HG03558 (cell line): Measurements from ENCODE around the gene LSM11.

Source experiments
- ATAC-seq: cut with Tn5 transposase; IDR thresholded peaks from one replicate; pipeline ENCODE4 v1.9.1; 2021; ENCODE audit warnings: moderate number of reproducible peaks; ENCODE audit not compliant: unreplicated experiment; ENCODE audit errors: extremely low read depth

Gene LSM11

DNA sequence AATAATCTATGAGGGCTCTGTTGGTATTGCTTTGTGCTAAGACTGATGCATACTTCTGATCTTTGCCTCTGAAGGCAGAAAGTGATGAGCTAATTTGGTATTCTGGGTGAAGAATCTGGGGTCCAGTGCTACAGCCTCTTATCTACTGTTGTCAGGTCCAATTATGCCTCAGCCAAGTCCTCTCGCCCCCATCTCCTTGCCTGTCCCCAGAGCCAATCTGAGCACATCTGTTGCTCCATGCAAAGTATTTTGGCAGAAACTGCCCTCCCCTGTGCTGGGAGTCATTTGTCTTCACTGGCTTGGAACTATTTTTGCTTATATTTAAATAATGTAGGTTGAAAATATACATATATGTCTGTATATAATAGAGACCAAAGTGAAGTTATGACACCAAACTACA lies 23.4 kb downstream of the LSM11 start:
- ATAC-seq = no peak

DNA sequence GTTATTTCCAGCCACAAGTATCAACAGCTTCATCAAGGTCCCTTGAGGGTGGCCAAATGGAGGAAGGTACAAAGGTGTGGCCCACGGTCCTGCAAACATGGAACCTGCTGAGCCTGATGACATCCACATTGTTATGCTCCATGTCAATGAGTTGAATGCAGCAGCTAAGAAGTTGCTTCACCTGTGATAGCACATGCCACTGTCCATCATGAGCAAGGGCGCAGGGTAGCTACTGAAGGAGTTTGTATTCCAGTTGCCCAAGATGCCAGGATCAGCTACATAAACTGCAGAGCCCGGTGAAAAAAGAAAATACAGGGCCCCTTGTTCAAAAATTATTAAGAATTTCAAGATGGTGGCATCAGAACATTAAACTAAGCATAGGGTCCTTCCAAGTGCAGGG lies 24.2 kb downstream of the LSM11 start:
- ATAC-seq = no peak

DNA sequence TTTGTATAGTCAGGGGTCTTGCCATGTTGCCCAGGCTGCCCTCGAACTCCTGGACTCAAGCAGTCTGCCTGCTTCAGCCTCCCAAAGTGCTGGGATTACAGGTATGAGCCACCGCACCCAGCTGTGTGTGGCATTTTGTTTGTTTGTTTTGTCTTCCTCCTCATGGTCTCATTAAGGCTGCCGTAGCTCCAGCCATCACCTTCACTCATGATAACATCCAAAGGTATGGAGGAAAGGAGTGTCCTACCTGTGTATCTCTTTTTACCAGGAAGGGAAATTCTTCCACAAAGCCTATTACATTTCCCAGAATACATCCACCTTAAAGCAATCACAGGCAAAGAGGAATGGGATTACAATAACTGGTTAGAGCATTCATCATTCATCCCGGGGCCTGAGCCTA lies 27.2 kb downstream of the LSM11 start:
- no peak for ATAC-seq

DNA sequence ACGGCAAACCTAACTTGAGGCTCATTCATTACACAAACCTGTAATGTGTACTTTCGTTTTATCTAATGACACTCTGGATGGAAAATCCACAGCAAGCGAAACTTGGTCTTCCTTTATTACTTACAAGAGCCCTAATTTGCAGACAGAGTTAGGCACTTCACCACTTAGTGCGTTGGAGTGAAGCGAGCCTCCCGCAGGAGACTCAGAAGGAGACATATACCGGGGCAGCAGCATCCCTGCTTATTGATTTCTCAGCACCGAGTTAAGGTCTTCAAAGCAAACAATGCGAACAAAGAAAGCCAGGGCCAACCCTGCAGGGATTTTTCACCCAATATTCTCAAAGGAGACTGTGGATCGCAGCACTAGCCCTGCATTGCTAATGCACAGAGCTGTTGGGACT lies 28.6 kb downstream of the LSM11 start:
- no peak for ATAC-seq

DNA sequence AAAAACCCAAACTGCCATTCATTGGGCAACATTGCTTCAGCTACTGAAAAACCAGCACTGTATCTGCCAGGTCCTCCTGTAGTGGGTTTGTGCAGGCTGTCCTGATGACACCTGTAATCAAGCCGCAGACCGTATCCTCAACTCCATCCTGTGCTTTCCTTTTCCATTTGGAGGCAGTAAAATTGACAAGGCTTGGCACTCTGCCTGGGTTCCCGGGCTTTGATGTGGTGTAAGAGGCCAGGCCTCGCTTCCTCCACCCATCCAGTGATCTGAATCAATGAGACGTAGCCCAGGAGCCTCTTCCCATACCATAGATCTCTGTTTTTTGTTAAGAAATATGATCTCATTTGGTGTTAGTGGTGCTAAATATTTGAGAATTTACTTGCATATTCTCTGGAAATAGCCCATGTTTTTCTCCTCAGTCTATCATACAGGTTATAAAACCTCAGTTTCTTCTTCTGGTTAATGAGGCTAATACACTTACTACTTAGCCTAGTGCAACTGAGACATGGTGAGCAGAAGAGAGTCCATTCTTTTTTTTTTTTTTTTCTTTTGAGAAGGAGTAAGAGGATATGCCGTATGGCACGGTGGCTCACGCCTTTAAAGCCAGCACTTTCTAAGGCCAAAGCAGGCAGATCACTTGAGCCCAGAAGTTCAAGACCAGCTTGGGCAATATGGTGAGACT lies 34.8 kb downstream of the LSM11 start:
- no peak for ATAC-seq

DNA sequence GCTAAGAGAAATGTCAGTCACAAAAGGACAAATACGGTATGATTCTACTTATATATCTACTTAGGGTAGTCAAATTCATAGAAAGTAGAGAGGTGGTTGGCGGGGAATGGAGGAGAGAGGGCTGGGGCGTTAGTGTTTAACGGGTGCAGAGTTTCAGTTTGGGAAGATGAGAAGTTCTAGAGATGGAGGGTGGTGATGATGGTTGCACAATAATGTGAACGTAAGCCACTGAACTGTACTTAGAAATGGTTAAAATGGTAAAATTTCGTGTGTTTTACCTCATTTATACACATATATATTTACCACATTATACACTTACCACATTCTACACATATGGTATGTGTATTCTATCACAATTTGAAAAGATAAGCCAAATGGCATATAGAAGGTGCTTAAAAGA lies 35.7 kb downstream of the LSM11 start:
- ATAC-seq = no peak

- no peak for ATAC-seq
Measured at GRCh38 chr5:157785801-157786200, 42.3 kb downstream of the LSM11 start.

DNA sequence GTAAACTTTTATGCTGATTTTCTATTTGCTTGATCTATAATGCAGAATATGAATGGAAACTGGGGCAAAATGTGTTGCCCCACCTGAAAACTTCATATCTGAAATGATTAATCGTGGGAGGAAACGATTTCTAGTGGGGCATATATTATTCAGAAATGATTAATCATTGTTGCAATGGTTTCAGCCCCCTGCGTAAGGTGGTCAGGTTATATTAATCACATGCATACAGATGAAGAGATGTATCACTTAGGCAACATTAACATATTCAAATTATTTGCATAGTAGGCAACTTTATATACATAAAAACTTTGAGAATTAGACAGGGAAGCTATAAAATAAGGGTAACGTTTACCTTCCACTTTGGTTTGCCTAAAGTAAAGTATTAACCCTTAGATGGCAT lies 49.8 kb downstream of the LSM11 start:
- no peak for ATAC-seq

GRCh38 chr5:157799578-157799977 lies 56.1 kb downstream of the LSM11 start:
- ATAC-seq = no peak

GRCh38 chr5:157800137-157800536 lies 56.6 kb downstream of the LSM11 start:
- ATAC-seq = no peak

- no peak for ATAC-seq
Measured at GRCh38 chr5:157802736-157803135, 59.2 kb downstream of the LSM11 start.

- ATAC-seq = no peak
Measured at GRCh38 chr5:157808043-157808442, 64.5 kb downstream of the LSM11 start.
